WTC11 (cell line): ENCODE data around the gene PNMT. TPM values are rescaled to one million over a fixed set of nuclear protein-coding genes. Genes with fewer than 3 reads are reported as not detected.
A peak's percentile ranks its signal among the peaks of the same experiment; 100 is the strongest.

ENCODE experiments used
- ATAC-seq: fragments of 200-7000 bp; cut with Tn5 transposase; 2 replicates; pipeline ENCODE4 v1.10.0; 2021; ENCODE audit warnings: mild to moderate bottlenecking, moderate library complexity
- CTCF ChIA-PET: fragments of 300-600 bp; sonication (Branson Sonifier 250); formaldehyde crosslinking; loops from one replicate; lab custom pipeline; 2021; ENCODE audit warnings: antibody characterized with exemption; lab: Charles Lee
- POLR2A ChIA-PET: fragments of 350-600 bp; sonication (Branson Sonifier 250); formaldehyde crosslinking; loops from one replicate; lab custom pipeline; 2021; ENCODE audit warnings: antibody characterized with exemption; lab: Charles Lee
- DNase-seq: peaks from one replicate; pipeline ENCODE4 v3.0.0; 2021; ENCODE audit warnings: low spot score
- H3K27ac Mint-ChIP-seq: 2 replicates; pipeline ENCODE4 v1.8.0; 2021; ENCODE audit warnings: mixed read lengths
- H3K27me3 Mint-ChIP-seq: 2 replicates; pipeline ENCODE4 v1.8.0; 2021; ENCODE audit warnings: low read depth, mild to moderate bottlenecking, moderate library complexity, mixed read lengths
- H3K36me3 Mint-ChIP-seq: 2 replicates; pipeline ENCODE4 v1.8.0; 2021; ENCODE audit warnings: mixed read lengths
- H3K4me1 Mint-ChIP-seq: 2 replicates; pipeline ENCODE4 v1.8.0; 2022; ENCODE audit warnings: mixed read lengths
- H3K4me3 Mint-ChIP-seq: 2 replicates; pipeline ENCODE4 v1.8.0; 2021; ENCODE audit warnings: mild to moderate bottlenecking, moderate library complexity, mixed read lengths
- H3K9me3 Mint-ChIP-seq: 2 replicates; pipeline ENCODE4 v1.8.0; 2021; ENCODE audit warnings: mixed read lengths
- ATF2 ChIP-seq: sonication (generic); formaldehyde crosslinking; IDR thresholded peaks from 2 replicates; pipeline ENCODE4 v1.8.1; 2022; ENCODE audit warnings: low read depth, missing genetic modification reagents, borderline replicate concordance
- E2F4 ChIP-seq: sonication (generic); formaldehyde crosslinking; IDR thresholded peaks from 2 replicates; pipeline ENCODE4 v1.8.1; 2022; ENCODE audit warnings: low read depth, mild to moderate bottlenecking, moderate library complexity, missing genetic modification reagents, borderline replicate concordance
- ELF4 ChIP-seq: sonication (generic); formaldehyde crosslinking; IDR thresholded peaks from 2 replicates; pipeline ENCODE4 v1.8.1; 2022; ENCODE audit warnings: low read depth, mild to moderate bottlenecking, moderate library complexity, missing genetic modification reagents
- EMX1 ChIP-seq: fragments of 250-450 bp; sonication (Bioruptor Pico); IDR thresholded peaks from 2 replicates; pipeline ENCODE4 v1.8.0; 2021; ENCODE audit warnings: mild to moderate bottlenecking
- GABPB1 ChIP-seq: sonication (generic); formaldehyde crosslinking; IDR thresholded peaks from 2 replicates; pipeline ENCODE4 v1.8.1; 2023; ENCODE audit warnings: mild to moderate bottlenecking, missing genetic modification reagents
- GRHL2 ChIP-seq: fragments of 250-450 bp; sonication (Bioruptor Pico); IDR thresholded peaks from 2 replicates; pipeline ENCODE4 v1.8.0; 2022; ENCODE audit warnings: mild to moderate bottlenecking, moderate library complexity; ENCODE audit not compliant: insufficient replicate concordance, severe bottlenecking
- NR2C2 ChIP-seq: sonication (generic); formaldehyde crosslinking; IDR thresholded peaks from 2 replicates; pipeline ENCODE4 v1.8.0; 2022; ENCODE audit warnings: mild to moderate bottlenecking, missing genetic modification reagents
- OVOL2 ChIP-seq: fragments of 250-450 bp; sonication (Bioruptor Pico); IDR thresholded peaks from 2 replicates; pipeline ENCODE4 v1.9.0; 2021; ENCODE audit warnings: mild to moderate bottlenecking, borderline replicate concordance
- SMAD3 ChIP-seq: sonication (generic); formaldehyde crosslinking; IDR thresholded peaks from 2 replicates; pipeline ENCODE4 v1.8.0; 2022; ENCODE audit warnings: missing genetic modification reagents, mild to moderate bottlenecking, borderline replicate concordance
- TEAD1 ChIP-seq: sonication (generic); formaldehyde crosslinking; IDR thresholded peaks from 2 replicates; pipeline ENCODE4 v1.8.0; 2022; ENCODE audit warnings: mild to moderate bottlenecking, missing genetic modification reagents
- TEAD4 ChIP-seq: sonication (generic); formaldehyde crosslinking; IDR thresholded peaks from 2 replicates; pipeline ENCODE4 v1.8.0; 2022; ENCODE audit warnings: mild to moderate bottlenecking, missing genetic modification reagents
- USF1 ChIP-seq: sonication (generic); formaldehyde crosslinking; IDR thresholded peaks from 2 replicates; pipeline ENCODE4 v1.8.0; 2022; ENCODE audit warnings: mild to moderate bottlenecking, missing genetic modification reagents
- ZMAT4 ChIP-seq: fragments of 250-450 bp; sonication (Bioruptor Pico); IDR thresholded peaks from 2 replicates; pipeline ENCODE4 v1.9.0; 2021; ENCODE audit warnings: mild to moderate bottlenecking
- ZNF121 ChIP-seq: sonication (generic); formaldehyde crosslinking; IDR thresholded peaks from 2 replicates; pipeline ENCODE4 v1.8.0; 2023; ENCODE audit warnings: missing genetic modification reagents
- ZNF232 ChIP-seq: sonication (generic); formaldehyde crosslinking; IDR thresholded peaks from 2 replicates; pipeline ENCODE4 v1.8.0; 2022; ENCODE audit warnings: mild to moderate bottlenecking, missing genetic modification reagents
- ZNF263 ChIP-seq: sonication (generic); formaldehyde crosslinking; IDR thresholded peaks from 2 replicates; pipeline ENCODE4 v1.8.1; 2022; ENCODE audit warnings: low read depth, mild to moderate bottlenecking, moderate library complexity, missing genetic modification reagents
- ZNF281 ChIP-seq: sonication (generic); formaldehyde crosslinking; IDR thresholded peaks from 2 replicates; pipeline ENCODE4 v1.8.0; 2023; ENCODE audit warnings: mild to moderate bottlenecking, missing genetic modification reagents
- ZNF423 ChIP-seq: fragments of 250-450 bp; sonication (Bioruptor Pico); IDR thresholded peaks from 2 replicates; pipeline ENCODE4 v2.1.2; 2022; ENCODE audit warnings: mild to moderate bottlenecking, moderate library complexity
- ZNF425 ChIP-seq: fragments of 250-450 bp; sonication (Bioruptor Pico); conservative IDR thresholded peaks from 2 replicates; pipeline ENCODE4 v1.9.0; 2021; ENCODE audit warnings: mild to moderate bottlenecking
- ZNF671 ChIP-seq: fragments of 250-450 bp; sonication (Bioruptor Pico); IDR thresholded peaks from 2 replicates; pipeline ENCODE4 v1.8.0; 2021; ENCODE audit warnings: mild to moderate bottlenecking
- total RNA-seq: library from RNA; stranded (reverse); gene quantifications from 3 replicates; pipeline ENCODE4 v1.2.3, GENCODE V29; 2021

PNMT gene
- total RNA-seq, 1 experiment from 2014 or later = 3.1 TPM

GRCh38 chr17:39651923-39652586 is 16.2 kb upstream of the PNMT start:
- DNase-seq = no peak
- no peak for ATAC-seq
- ChIA-PET CTCF (interaction anchor here (0.5 to 18.1 kb wide), 15 partner anchors 8 to 150 kb away, joined by 3 to 851 read pairs (median 14); partner anchors contain the start of genes MIEN1, PNMT, PPP1R1B and STARD3), POLR2A (interaction anchor here (0.6 to 1.1 kb wide), 4 partner anchors 12 to 47 kb away, joined by 3 to 4 read pairs (median 4); partner anchors contain the start of gene ERBB2)
- H3K27ac Mint-ChIP-seq = peak overlapping the region; percentile 75
- H3K9me3 Mint-ChIP-seq = no peaks in the 10 kb centered on the region
- H3K36me3 Mint-ChIP-seq = no peaks in the 10 kb centered on the region; the same call in 1 of the 2 replicates
- H3K4me3 Mint-ChIP-seq = no peak overlapping the region
- no peak for TF ChIP-seq USF1 (CRISPR knock-in tag)
- TF ChIP-seq SMAD3 (CRISPR knock-in tag) = no peak
- no peak for TF ChIP-seq ZMAT4 (CRISPR knock-in tag)
- TF ChIP-seq NR2C2 = no peak
- TF ChIP-seq ZNF281 = no peak
- no peak for TF ChIP-seq ZNF671 (CRISPR knock-in tag)
- TF ChIP-seq ZNF425 = no peak
- TF ChIP-seq ZNF121 (CRISPR knock-in tag) = no peak
- no peak for TF ChIP-seq TEAD4 (CRISPR knock-in tag)
- no peak for TF ChIP-seq ELF4 (CRISPR knock-in tag)
- peaks cover 44% of the 10 kb centered on the region for H3K4me1 Mint-ChIP-seq
- H3K27me3 Mint-ChIP-seq = no peaks in the 10 kb centered on the region; the same call in 1 of the 2 replicates

GRCh38 chr17:39652587-39653315 is 15.5 kb upstream of the PNMT start:
- Mint-ChIP-seq H3K4me1 (peaks cover 46% of the 10 kb centered on the region), H3K4me3 (no peak overlapping the region), H3K27me3 (no peaks in the 10 kb centered on the region; the same call in 1 of the 2 replicates), H3K9me3 (no peaks in the 10 kb centered on the region), H3K36me3 (peaks cover 1% of the 10 kb centered on the region), H3K27ac (peak overlapping the region; percentile 75)
- ATAC-seq (peak; percentile 82), DNase-seq (peak; percentile 38)
- ChIA-PET CTCF (interaction anchor here (0.6 to 18.1 kb wide), 19 partner anchors 9 to 105 kb away, joined by 3 to 851 read pairs (median 13); partner anchors contain the start of genes ERBB2, MIEN1, PNMT and PPP1R1B), POLR2A (interaction anchor here (0.5 to 1.1 kb wide), 5 partner anchors 11 to 331 kb away, joined by 3 to 4 read pairs (median 3); partner anchors contain the start of gene ERBB2)
- TF ChIP-seq EMX1 (CRISPR knock-in tag) = no peak
- no peak for TF ChIP-seq TEAD1 (CRISPR knock-in tag)
- no peak for TF ChIP-seq ZMAT4 (CRISPR knock-in tag)
- no peak for TF ChIP-seq ZNF423
- no peak for TF ChIP-seq GRHL2 (CRISPR knock-in tag)
- no peak for TF ChIP-seq E2F4 (CRISPR knock-in tag)
- no peak for TF ChIP-seq OVOL2
- no peak for TF ChIP-seq ZNF232
- no peak for TF ChIP-seq ATF2
- TF ChIP-seq ZNF263 (CRISPR knock-in tag) = no peak
- TF ChIP-seq GABPB1 (CRISPR knock-in tag) = no peak
- peak; percentile 41; the same call in 1 of the 2 replicates for TF ChIP-seq ZNF121 (CRISPR knock-in tag)
- 0 out of 2 replicates have a peak, but pooled peaks have one; percentile 14 for TF ChIP-seq ZNF281
